Esophagus squamous epithelium (tissue), 5 donors: Measurements from ENCODE around the gene ZNF407. TPM values are rescaled to one million over a fixed set of nuclear protein-coding genes. Genes with fewer than 3 reads are reported as not detected.
A peak's percentile ranks its signal among the peaks of the same experiment; 100 is the strongest.

Experiments used
- DNase-seq: peaks from one replicate; lab custom pipeline; 2025; lab: John Stamatoyannopoulos, UW
- H3K27ac ChIP-seq, 4 donors: fragments of 200-600 bp; sonication (generic); one replicate each; pipeline ENCODE4 v1.5.1; 2016 to 2019; ENCODE audit warnings: mild to moderate bottlenecking in 1 of 4
- H3K27me3 ChIP-seq, 4 donors: fragments of 200-600 bp; sonication (generic); 1 replicate in 3 of 4; 2 replicates in 1 of 4; pipeline versions ENCODE4 v1.5.1 to v1.6.0; 2017 to 2021; ENCODE audit warnings: antibody characterized with exemption in 1 of 4
- H3K36me3 ChIP-seq, 3 donors: fragments of 200-600 bp; sonication (generic); one replicate each; pipeline ENCODE4 v1.5.1; 2016 to 2019
- H3K4me1 ChIP-seq, 3 donors: fragments of 200-600 bp; sonication (generic); one replicate each; pipeline ENCODE4 v1.5.1; 2017 to 2019
- H3K4me3 ChIP-seq, 4 donors: fragments of 200-600 bp; sonication (generic); 1 replicate in 3 of 4; 2 replicates in 1 of 4; pipeline ENCODE4 v1.5.1; 2016 to 2019; ENCODE audit warnings: mild to moderate bottlenecking in 2 of 4, moderate library complexity in 1 of 4
- H3K9me3 ChIP-seq, 3 donors: fragments of 200-600 bp; sonication (generic); one replicate each; pipeline ENCODE4 v1.5.1; 2016 to 2019
- CTCF ChIP-seq, 6 experiments: fragments of 450-650 bp in 4 of 6; fragments of 200-600 bp in 2 of 6; sonication (generic) in 2 of 6; IDR thresholded peaks; one replicate each; pipeline ENCODE4 v1.5.1; 2016 to 2019; ENCODE audit warnings: antibody characterized with exemption in 6 of 6, mild to moderate bottlenecking in 4 of 6, moderate library complexity in 4 of 6
- POLR2A ChIP-seq, 4 donors: fragments of 450-650 bp; IDR thresholded peaks; one replicate each; pipeline ENCODE4 v1.6.1; 2017; ENCODE audit warnings: antibody characterized with exemption in 4 of 4, mild to moderate bottlenecking in 4 of 4, moderate library complexity in 3 of 4
- WGBS, 2 donors: methylation state at CpG; one replicate each; pipeline ENCODE4 v1.1.5; 2018; 5-methylcytosine and 5-hydroxymethylcytosine counted together
- intact Hi-C: fragments of 100-400 bp; cut with DNase I; formaldehyde crosslinking; loops from one replicate; pipeline ENCODE4 v1.15.0; 2022
- total RNA-seq, 4 donors: library from RNA; depleted of rRNA; stranded (reverse); fragments of >200 nt; gene quantifications; one replicate each; pipeline ENCODE4 v1.1.0, GENCODE V29; 2016
- donor health status: DM: yes; HTN: yes; CAD: no.

ZNF407 gene
- total RNA-seq, 4 donors from 2014 or later, result 6.4 to 21.2 (median 13.1) TPM

DNA sequence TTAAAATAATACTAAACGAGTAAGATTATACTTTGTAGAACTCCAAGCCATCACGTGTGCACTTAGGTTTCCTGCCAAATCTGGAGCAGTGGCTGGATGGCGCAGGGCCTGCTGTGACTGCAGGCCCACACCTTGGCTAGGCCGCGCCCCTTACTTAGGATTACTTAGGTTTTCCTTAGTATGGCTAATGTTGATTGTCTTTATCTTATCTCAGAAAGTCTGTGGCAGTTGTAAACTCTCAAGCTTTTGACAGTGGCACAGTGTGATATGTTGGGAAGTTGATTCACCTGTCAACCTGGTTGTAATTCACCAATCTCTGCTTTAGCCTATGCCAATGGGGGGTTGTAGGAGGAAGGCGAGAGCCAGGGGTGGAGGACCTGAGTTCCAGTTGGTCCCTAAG is 208.4 kb downstream of the ZNF407 start:
- Histone ChIP-seq H3K4me3 (no peak overlapping the region), H3K4me1 (peaks cover 3 to 16% (median 4%) of the 10 kb centered on the region in 3 donors), H3K9me3 (no peaks in the 10 kb centered on the region), H3K27ac (peak overlapping the region; percentile 39 to 79 (median 67)), H3K36me3 (no peaks in the 10 kb centered on the region), H3K27me3 (no peaks in the 10 kb centered on the region)
- WGBS, 2 donors, result 61 to 76% methylated on average over 6 of the region's 6 CpGs
- DNase-seq, result no peak
- no peak for TF ChIP-seq CTCF (IDR thresholded peaks at IDR 0.05)
- no peak for TF ChIP-seq POLR2A (IDR thresholded peaks at IDR 0.05)
- intact Hi-C loops, result no loop called here

GRCh38 chr18:74806700-74807416 is 209.2 kb downstream of the ZNF407 start:
- no peak for DNase-seq
- Histone ChIP-seq H3K4me3 (no peak overlapping the region), H3K4me1 (peaks cover 3 to 16% (median 4%) of the 10 kb centered on the region in 3 donors), H3K9me3 (no peaks in the 10 kb centered on the region), H3K27ac (peak overlapping the region; percentile 39 to 79 (median 67)), H3K36me3 (no peaks in the 10 kb centered on the region), H3K27me3 (no peaks in the 10 kb centered on the region)
- WGBS, 2 donors, result 46 to 52% methylated on average over 7 of the region's 7 CpGs
- intact Hi-C loops, result no loop called here
- no peak for TF ChIP-seq POLR2A (IDR thresholded peaks at IDR 0.05)
- no peak for TF ChIP-seq CTCF (IDR thresholded peaks at IDR 0.05)

- H3K9me3 ChIP-seq, result no peaks in the 10 kb centered on the region
- H3K27me3 ChIP-seq, result no peaks in the 10 kb centered on the region
- intact Hi-C loops, result no loop called here
- no peak overlapping the region for H3K27ac ChIP-seq
- H3K4me3 ChIP-seq, result no peak overlapping the region
- TF ChIP-seq CTCF (IDR thresholded peaks at IDR 0.05) (no peak), POLR2A (IDR thresholded peaks at IDR 0.05) (no peak)
- H3K4me1 ChIP-seq, result no peaks in the 10 kb centered on the region
- no peaks in the 10 kb centered on the region for H3K36me3 ChIP-seq
- WGBS, 2 donors, result 97 to 100% methylated on average over 2 of the region's 2 CpGs
- DNase-seq, result no peak
These were observed 219.9 kb downstream of the ZNF407 start for GRCh38 chr18:74817576-74817975.

DNA sequence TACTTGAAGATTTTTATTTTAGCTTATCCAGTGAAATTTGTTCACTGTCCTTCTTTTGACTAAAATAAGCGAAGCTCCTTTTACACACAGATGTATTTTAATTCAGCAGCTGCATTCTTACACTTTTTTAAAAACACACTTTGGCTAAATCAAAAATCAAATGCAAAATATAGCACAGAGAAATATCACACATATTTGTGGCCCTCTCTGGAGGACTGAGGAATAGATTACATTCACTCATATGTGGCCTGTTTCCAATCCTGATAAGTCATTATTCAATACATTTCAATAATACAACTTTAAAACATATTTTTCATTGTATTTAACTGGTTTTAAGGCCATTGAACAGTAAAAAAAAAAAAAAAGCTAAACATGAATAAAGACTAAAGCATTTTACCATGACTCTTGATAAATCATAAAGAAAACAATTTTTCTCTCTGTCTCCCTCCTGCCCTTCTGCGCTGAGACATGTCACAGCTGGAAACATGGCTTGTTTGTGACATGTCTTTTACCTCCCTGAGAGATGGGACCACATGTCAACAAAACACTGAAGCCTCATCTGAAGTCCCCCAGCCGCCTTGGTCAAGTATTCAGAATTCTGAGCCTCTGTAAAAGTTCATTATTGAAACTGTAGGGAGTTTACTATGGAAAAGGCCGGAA is 221.0 kb downstream of the ZNF407 start:
- Histone ChIP-seq H3K4me3 (no peak overlapping the region), H3K36me3 (no peaks in the 10 kb centered on the region), H3K27ac (no peak overlapping the region), H3K4me1 (no peaks in the 10 kb centered on the region), H3K27me3 (no peaks in the 10 kb centered on the region), H3K9me3 (no peaks in the 10 kb centered on the region)
- DNase-seq, result no peak
- intact Hi-C loops, result no loop called here
- no peak for TF ChIP-seq CTCF (IDR thresholded peaks at IDR 0.05)
- no peak for TF ChIP-seq POLR2A (IDR thresholded peaks at IDR 0.05)
- 94 to 99% methylated on average over 4 of the region's 4 CpGs for WGBS, 2 donors

- H3K27me3 ChIP-seq, result no peaks in the 10 kb centered on the region
- DNase-seq, result no peak
- no peaks in the 10 kb centered on the region for H3K36me3 ChIP-seq
- 89 to 93% methylated on average over 5 to 7 of the region's 7 CpGs for WGBS, 2 donors
- no peak for TF ChIP-seq POLR2A (IDR thresholded peaks at IDR 0.05)
- TF ChIP-seq CTCF (IDR thresholded peaks at IDR 0.05), result peak in 3 of 6 experiments; percentile 11 to 56 (median 30)
- intact Hi-C loops, result no loop called here
- H3K27ac ChIP-seq, result no peak overlapping the region
- no peaks in the 10 kb centered on the region for H3K4me1 ChIP-seq
- no peak overlapping the region for H3K4me3 ChIP-seq
- no peaks in the 10 kb centered on the region for H3K9me3 ChIP-seq
These were observed 221.9 kb downstream of the ZNF407 start for GRCh38 chr18:74819433-74820059.
